ENCODE data around the gene TBC1D4.
"Not testable (repeated sequence)": the region's sequence is repeated elsewhere in the genome, so short reads cannot be mapped to it uniquely, and the experiment has no call there.

TBC1D4 gene

GRCh38 chr13:75352641-75353327, 129.2 kb downstream of the TBC1D4 start:
- no peak for DNase-seq (ENCODE audit: low read depth)

GRCh38 chr13:75351538-75351937, 130.4 kb downstream of the TBC1D4 start:
- not testable (repeated sequence) for DNase-seq (ENCODE audit: low read depth); H3K4me3 ChIP-seq (replicated peaks; ENCODE audit: low read depth, low read length)

More at GRCh38 chr13:75352641-75353327, 129.2 kb downstream of the TBC1D4 start:
- no peak overlapping the region for H3K4me3 ChIP-seq (replicated peaks; ENCODE audit: low read depth, low read length)
- TF ChIP-seq CTCF (IDR thresholded peaks at IDR 0.05; ENCODE audit: low read length, missing control alignments), result no peak

- no peak overlapping the region for H3K4me3 ChIP-seq (replicated peaks; ENCODE audit: low read depth, low read length)
- no peak for DNase-seq (ENCODE audit: low read depth)
- no peak for TF ChIP-seq CTCF (IDR thresholded peaks at IDR 0.05; ENCODE audit: low read length, missing control alignments)
Measured at GRCh38 chr13:75347925-75348324, 134.0 kb downstream of the TBC1D4 start.

- no peak overlapping the region for H3K4me3 ChIP-seq (replicated peaks; ENCODE audit: low read depth, low read length)
- no peak for TF ChIP-seq CTCF (IDR thresholded peaks at IDR 0.05; ENCODE audit: low read length, missing control alignments)
- no peak for DNase-seq (ENCODE audit: low read depth)
Measured at GRCh38 chr13:75347457-75347856, 134.5 kb downstream of the TBC1D4 start.

- DNase-seq (ENCODE audit: low read depth), result peak; percentile 36
- no peak overlapping the region for H3K4me3 ChIP-seq (replicated peaks; ENCODE audit: low read depth, low read length)
- TF ChIP-seq CTCF (IDR thresholded peaks at IDR 0.05; ENCODE audit: low read length, missing control alignments), result no peak
Measured at GRCh38 chr13:75345193-75345592, 136.8 kb downstream of the TBC1D4 start.

GRCh38 chr13:75341028-75341427, 140.9 kb downstream of the TBC1D4 start:
- DNase-seq (ENCODE audit: low read depth), result no peak
- no peak for TF ChIP-seq CTCF (IDR thresholded peaks at IDR 0.05; ENCODE audit: low read length, missing control alignments)
- H3K4me3 ChIP-seq (replicated peaks; ENCODE audit: low read depth, low read length), result no peak overlapping the region

GRCh38 chr13:75339635-75340374, 142.2 kb downstream of the TBC1D4 start:
- no peak for TF ChIP-seq CTCF (IDR thresholded peaks at IDR 0.05; ENCODE audit: low read length, missing control alignments)
- no peak overlapping the region for H3K4me3 ChIP-seq (replicated peaks; ENCODE audit: low read depth, low read length)
- DNase-seq (ENCODE audit: low read depth), result no peak
